K562 (cell line): Measurements from ENCODE around the gene ABHD16A. TPM values are rescaled to one million over a fixed set of nuclear protein-coding genes. Genes with fewer than 3 reads are reported as not detected.

Source experiments
- ARNT ChIP-seq, 2 experiments: fragments of 450-650 bp; IDR thresholded peaks; 2 replicates each; pipeline ENCODE4 v1.6.1; 2016; ENCODE audit warnings: mild to moderate bottlenecking in 1 of 2
- ESRRA ChIP-seq: fragments of 450-650 bp; IDR thresholded peaks from 2 replicates; pipeline ENCODE4 v1.6.1; 2014; ENCODE audit warnings: low read depth, mild to moderate bottlenecking, moderate library complexity, borderline replicate concordance
- KAT2B ChIP-seq: IDR thresholded peaks from one replicate; pipeline ENCODE4 v1.6.1; 2012; ENCODE audit warnings: low read depth, mild to moderate bottlenecking, control low read depth, inconsistent platforms, low read length, moderate library complexity
- POLR2B ChIP-seq: fragments of 450-650 bp; IDR thresholded peaks from 2 replicates; pipeline ENCODE4 v1.6.1; 2018; ENCODE audit warnings: low read depth; ENCODE audit not compliant: partially characterized antibody
- PYGO2 ChIP-seq: fragments of 450-650 bp; IDR thresholded peaks from 2 replicates; pipeline ENCODE4 v1.6.1; 2016; ENCODE audit warnings: mild to moderate bottlenecking, missing genetic modification characterization, moderate library complexity, missing compliant biosample characterization
- RAD51 ChIP-seq: fragments of 450-650 bp; IDR thresholded peaks from 2 replicates; pipeline ENCODE4 v1.7.1; 2016; ENCODE audit warnings: low read depth, mild to moderate bottlenecking, borderline replicate concordance
- RBM14 ChIP-seq: fragments of 200-400 bp; formaldehyde crosslinking; IDR thresholded peaks from 2 replicates; pipeline ENCODE4 v1.6.1; 2018; ENCODE audit warnings: low read depth, mild to moderate bottlenecking, low read length, moderate library complexity, borderline replicate concordance; ENCODE audit not compliant: insufficient read depth
- RBM22 ChIP-seq: fragments of 200-400 bp; formaldehyde crosslinking; IDR thresholded peaks from 2 replicates; pipeline ENCODE4 v1.6.1; 2018; ENCODE audit warnings: low read length, low read depth; ENCODE audit not compliant: poor library complexity, severe bottlenecking
- RREB1 ChIP-seq: fragments of 250-450 bp; sonication (Bioruptor Pico); IDR thresholded peaks from 2 replicates; pipeline ENCODE4 v1.4.0; 2020
- SPI1 ChIP-seq: IDR thresholded peaks from 2 replicates; pipeline ENCODE4 v1.6.1; 2011; ENCODE audit warnings: low read depth, low read length, control low read depth, borderline replicate concordance
- SRSF3 ChIP-seq: fragments of 200-400 bp; formaldehyde crosslinking; IDR thresholded peaks from 2 replicates; pipeline ENCODE4 v1.6.1; 2016; ENCODE audit warnings: mild to moderate bottlenecking, low read length, moderate library complexity; ENCODE audit not compliant: insufficient read depth
- TEAD4 ChIP-seq, 2 experiments: sonication (generic) in 1 of 2; formaldehyde crosslinking in 1 of 2; IDR thresholded peaks; 2 replicates each; pipeline versions ENCODE4 v1.6.1 to v1.8.0; 2012 to 2022; ENCODE audit warnings: borderline replicate concordance in 1 of 2, inconsistent platforms in 1 of 2, low read length in 1 of 2, mild to moderate bottlenecking in 1 of 2, missing genetic modification reagents in 1 of 2
- ZBTB8A ChIP-seq: fragments of 450-650 bp; IDR thresholded peaks from 2 replicates; pipeline ENCODE4 v1.6.1; 2018; ENCODE audit warnings: mild to moderate bottlenecking, moderate library complexity; ENCODE audit not compliant: partially characterized antibody
- ZNF668 ChIP-seq: fragments of 250-450 bp; sonication (Bioruptor Pico); IDR thresholded peaks from 2 replicates; pipeline ENCODE4 v1.8.0; 2022; ENCODE audit warnings: mild to moderate bottlenecking, inconsistent platforms
- polyA plus RNA-seq, 8 experiments: library from polyadenylated mRNA; depleted of rRNA in 4 of 8; stranded (reverse) in 5 of 8; unstranded in 3 of 8; fragments of >200 nt; fragmentation: Nextera tagmentation in 2 of 8; fragmentation: Illumina TruSeq in 1 of 8; extraction: Ambion mirVana in 2 of 8; extraction: Trizol in 1 of 8; gene quantifications; 2 replicates each; pipeline versions ENCODE4 v1.2.1 to v1.2.3, GENCODE V29; 2011 to 2014; ENCODE audit warnings: inconsistent platforms in 1 of 8, missing spikeins in 1 of 8
- total RNA-seq, 7 experiments: library from RNA; depleted of rRNA in 6 of 7; stranded (reverse); fragments of >200 nt in 6 of 7; fragmentation: Illumina TruSeq in 2 of 7; extraction: Trizol in 2 of 7; gene quantifications; 2 replicates each; pipeline versions ENCODE4 v1.2.1 to v1.2.3, GENCODE V29; 2011 to 2021; ENCODE audit warnings: low replicate concordance in 1 of 7
- TF ChIP-seq, protein P1 (sequence below): IDR thresholded peaks from 2 replicates; pipeline ENCODE4 v1.6.1; 2011; ENCODE audit warnings: borderline replicate concordance, low read depth, mild to moderate bottlenecking, moderate library complexity, low read length; ENCODE audit not compliant: insufficient read depth, poor library complexity, severe bottlenecking

Gene ABHD16A
- total and polyA plus RNA-seq, 9 of the 15 experiments (the other 6 are each of a cell fraction or from before 2014, with no cell fraction given): 25.8 to 120 (median 81.6) TPM

GRCh38 chr6:31725502-31726350 lies 22.6 kb upstream of the ABHD16A start (continued):
- TF ChIP-seq TEAD4 (IDR thresholded peaks at IDR 0.05; ENCODE audit: low read length) (no peak), TEAD4 (CRISPR knock-in tag; IDR thresholded peaks at IDR 0.05; ENCODE audit: borderline replicate concordance) (no peak), PYGO2 (no peak), RBM14 (no peak), SRSF3 (no peak), ZNF668 (CRISPR knock-in tag) (no peak; the same call in 1 of the 2 replicates), SPI1 (peak; percentile 86), KAT2B (no peak), POLR2B (peak; percentile 46), ARNT (IDR thresholded peaks at IDR 0.05) (peak in 1 of 2 experiments; percentile 70; a peak in 1 of 4 replicates), ZBTB8A (no peak), ESRRA (no peak; the same call in 1 of the 2 replicates), RREB1 (CRISPR knock-in tag) (peak; percentile 62), RAD51 (peak; percentile 22; the same call in 1 of the 2 replicates), RBM22 (no peak)
- TF ChIP-seq, protein P1, sequence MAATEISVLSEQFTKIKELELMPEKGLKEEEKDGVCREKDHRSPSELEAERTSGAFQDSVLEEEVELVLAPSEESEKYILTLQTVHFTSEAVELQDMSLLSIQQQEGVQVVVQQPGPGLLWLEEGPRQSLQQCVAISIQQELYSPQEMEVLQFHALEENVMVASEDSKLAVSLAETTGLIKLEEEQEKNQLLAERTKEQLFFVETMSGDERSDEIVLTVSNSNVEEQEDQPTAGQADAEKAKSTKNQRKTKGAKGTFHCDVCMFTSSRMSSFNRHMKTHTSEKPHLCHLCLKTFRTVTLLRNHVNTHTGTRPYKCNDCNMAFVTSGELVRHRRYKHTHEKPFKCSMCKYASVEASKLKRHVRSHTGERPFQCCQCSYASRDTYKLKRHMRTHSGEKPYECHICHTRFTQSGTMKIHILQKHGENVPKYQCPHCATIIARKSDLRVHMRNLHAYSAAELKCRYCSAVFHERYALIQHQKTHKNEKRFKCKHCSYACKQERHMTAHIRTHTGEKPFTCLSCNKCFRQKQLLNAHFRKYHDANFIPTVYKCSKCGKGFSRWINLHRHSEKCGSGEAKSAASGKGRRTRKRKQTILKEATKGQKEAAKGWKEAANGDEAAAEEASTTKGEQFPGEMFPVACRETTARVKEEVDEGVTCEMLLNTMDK: no peak
